ENCODE measurements around the gene PDE11A. TPM values are rescaled to one million over a fixed set of nuclear protein-coding genes. Genes with fewer than 3 reads are reported as not detected.

PDE11A gene
- total and polyA plus RNA-seq, 2 of the 13 experiments (the other 11 are each of a cell fraction or from before 2014, with no cell fraction given), result 1.2 to 1.7 TPM

- no peak overlapping the region for H3K4me2 ChIP-seq (ENCODE audit: low read depth, low read length)
- POLR2A ChIA-PET, result no interaction called here
- BruUV-seq (replicated peaks), result no TSS peak
Observed at GRCh38 chr2:177646241-177646640, 426.3 kb downstream of the PDE11A start.

GRCh38 chr2:177641331-177641730 lies 431.2 kb downstream of the PDE11A start:
- ChIA-PET POLR2A (no interaction called here), CTCF (ENCODE audit: low intra/inter-chr PET ratio, low total read pairs) (no interaction called here)
- FAIRE-seq (no peak), ATAC-seq (no peak), DNase-seq (ENCODE audit: low spot score) (no peak)
- WGBS (ENCODE audit: low lambda C conversion rate), result 23% methylated on average over 2 of the region's 2 CpGs
- Histone ChIP-seq H3K27me3 (ENCODE audit: control insufficient read depth in 1 of 2, insufficient read depth in 2 of 2, low read length in 2 of 2) (no peaks in the 10 kb centered on the region), H3K4me3 (replicated peaks in 1 of 3; ENCODE audit: insufficient read depth in 1 of 3, low read depth in 2 of 3, low read length in 3 of 3) (no peak overlapping the region), H3K9me3 (ENCODE audit: low read length) (no peaks in the 10 kb centered on the region), H3K36me3 (replicated peaks in 1 of 2; ENCODE audit: control insufficient read depth in 1 of 2, insufficient read depth in 2 of 2, low read length in 2 of 2) (no peaks in the 10 kb centered on the region), H3K4me2 (ENCODE audit: low read depth, low read length) (no peak overlapping the region), H3K4me1 (ENCODE audit: insufficient read depth, low read length) (peaks cover 8% of the 10 kb centered on the region; the same call in 1 of the 2 replicates), H4K20me1 (ENCODE audit: insufficient read depth, low read length) (no peaks in the 10 kb centered on the region), H3K9ac (ENCODE audit: insufficient read depth, low read depth, low read length) (no peak overlapping the region), H3K79me2 (ENCODE audit: insufficient read depth, low read length) (no peaks in the 10 kb centered on the region), H2AFZ (ENCODE audit: low read length) (no peak overlapping the region), H3K27ac (ENCODE audit: extremely low read length, insufficient read depth, low read length) (no peak overlapping the region)
- intact Hi-C loops (cut with micrococcal nuclease; ENCODE audit: unreplicated experiment) (no loop called here), in situ Hi-C loops (cut with HindIII; ENCODE audit: extremely low pct_ligation_motif_present, low pct_unique_long_range_greater_than_20kb) (no loop called here)
- no TSS peak for BruUV-seq (replicated peaks)
- no peak for TF ChIP-seq ARID5B (CRISPR knock-in tag; IDR thresholded peaks at IDR 0.05)
- no peak for TF ChIP-seq ZNF280B (CRISPR knock-in tag; IDR thresholded peaks at IDR 0.05; ENCODE audit: borderline replicate concordance)
- TF ChIP-seq AHR (CRISPR knock-in tag; IDR thresholded peaks at IDR 0.05), result no peak
- TF ChIP-seq SNAPC2 (CRISPR knock-in tag; IDR thresholded peaks at IDR 0.05), result no peak
- TF ChIP-seq ATRX (CRISPR knock-in tag; IDR thresholded peaks at IDR 0.05; ENCODE audit: borderline replicate concordance), result no peak
- TF ChIP-seq ZNF33B (CRISPR knock-in tag; IDR thresholded peaks at IDR 0.05), result no peak

More at GRCh38 chr2:177646241-177646640, 426.3 kb downstream of the PDE11A start:
- intact Hi-C loops (cut with micrococcal nuclease; ENCODE audit: unreplicated experiment), result no loop called here
- no peak overlapping the region for H3K27ac ChIP-seq (ENCODE audit: extremely low read length, insufficient read depth, low read length)
- H3K4me1 ChIP-seq (ENCODE audit: insufficient read depth, low read length), result peaks cover 8% of the 10 kb centered on the region; the same call in 1 of the 2 replicates
- FAIRE-seq (no peak), ATAC-seq (no peak), DNase-seq (ENCODE audit: low spot score) (no peak)
- no peak overlapping the region for H3K9ac ChIP-seq (ENCODE audit: insufficient read depth, low read depth, low read length)
- no peak for TF ChIP-seq ZNF781 (CRISPR knock-in tag; IDR thresholded peaks at IDR 0.05; ENCODE audit: borderline replicate concordance, not compliant biosample characterization)
- no peak for TF ChIP-seq GATA4 (IDR thresholded peaks at IDR 0.05; ENCODE audit: borderline replicate concordance, low read depth)
- TF ChIP-seq ZBTB42 (CRISPR knock-in tag; IDR thresholded peaks at IDR 0.05), result no peak
- TF ChIP-seq ZBTB34 (CRISPR knock-in tag; IDR thresholded peaks at IDR 0.05), result no peak
- TF ChIP-seq TAF1 (CRISPR knock-in tag; IDR thresholded peaks at IDR 0.05), result no peak
- TF ChIP-seq MTF2 (CRISPR knock-in tag; IDR thresholded peaks at IDR 0.05; ENCODE audit: borderline replicate concordance), result no peak
- no peak for TF ChIP-seq MTF1 (CRISPR knock-in tag; IDR thresholded peaks at IDR 0.05)
- no peak for TF ChIP-seq RBM22 (optimal IDR thresholded peaks at IDR 0.05; ENCODE audit: low read length)
- TF ChIP-seq NFATC3 (CRISPR knock-in tag; IDR thresholded peaks at IDR 0.05), result no peak
- TF ChIP-seq ZFAT (CRISPR knock-in tag; conservative IDR thresholded peaks at IDR 0.05), result no peak
- no peak for TF ChIP-seq POLR2G (IDR thresholded peaks at IDR 0.05; ENCODE audit: low read depth, low read length)
- no peak for TF ChIP-seq REL (CRISPR knock-in tag; conservative IDR thresholded peaks at IDR 0.05)
- no peak for TF ChIP-seq MYC (CRISPR knock-in tag; IDR thresholded peaks at IDR 0.05; ENCODE audit: borderline replicate concordance)
- TF ChIP-seq SMAD3 (CRISPR knock-in tag; IDR thresholded peaks at IDR 0.05), result no peak
- H3K27me3 ChIP-seq (ENCODE audit: control insufficient read depth in 1 of 2, insufficient read depth in 2 of 2, low read length in 2 of 2), result no peaks in the 10 kb centered on the region
- no peaks in the 10 kb centered on the region for H3K79me2 ChIP-seq (ENCODE audit: insufficient read depth, low read length)
- in situ Hi-C loops (cut with HindIII; ENCODE audit: extremely low pct_ligation_motif_present, low pct_unique_long_range_greater_than_20kb), result no loop called here
- no peak overlapping the region for H2AFZ ChIP-seq (ENCODE audit: low read length)
- CTCF ChIA-PET (ENCODE audit: low intra/inter-chr PET ratio, low total read pairs), result no interaction called here
- no peaks in the 10 kb centered on the region for H3K9me3 ChIP-seq (ENCODE audit: low read length)
- H3K4me3 ChIP-seq (replicated peaks in 1 of 3; ENCODE audit: insufficient read depth in 1 of 3, low read depth in 2 of 3, low read length in 3 of 3), result no peak overlapping the region
- no peaks in the 10 kb centered on the region for H3K36me3 ChIP-seq (replicated peaks in 1 of 2; ENCODE audit: control insufficient read depth in 1 of 2, insufficient read depth in 2 of 2, low read length in 2 of 2)
- H4K20me1 ChIP-seq (ENCODE audit: insufficient read depth, low read length), result no peaks in the 10 kb centered on the region
